Measurements from ENCODE around the gene NEB.

- TF ChIP-seq CTCF (IDR thresholded peaks at IDR 0.05) (no peak), POLR2A (IDR thresholded peaks at IDR 0.05) (no peak)
These were observed 252.0 kb downstream of the NEB start for GRCh38 chr2:151482171-151482725.
